Activated CD8-positive, alpha-beta memory T cell treated with anti-CD3 and anti-CD28 coated beads, Interleukin-2, amount 10 ng/mL, durations not matched to agents 7 days and 5 days (primary cell): ENCODE measurements around the gene ST3GAL5. TPM values are rescaled to one million over a fixed set of nuclear protein-coding genes. Genes with fewer than 3 reads are reported as not detected.
A peak's percentile ranks its signal among the peaks of the same experiment; 100 is the strongest.
"Not testable (repeated sequence)": the region's sequence is repeated elsewhere in the genome, so short reads cannot be mapped to it uniquely, and the experiment has no call there.

Source experiments
- ATAC-seq: fragments of 150-1000 bp; cut with Tn5 transposase; one replicate; pipeline ENCODE4 v1.10.0; 2021; ENCODE audit warnings: moderate library complexity
- CTCF ChIA-PET: fragments of 350-600 bp; sonication (Branson Sonifier 250); formaldehyde crosslinking; loops from one replicate; lab custom pipeline; 2021; ENCODE audit warnings: antibody characterized with exemption; lab: Charles Lee
- DNase-seq: peaks from one replicate; pipeline ENCODE4 v3.0.0-alpha.2; 2020
- H3K27ac Mint-ChIP-seq: one replicate; pipeline ENCODE4 v1.8.0; 2021; ENCODE audit warnings: mild to moderate bottlenecking, mixed read lengths
- H3K27me3 Mint-ChIP-seq: one replicate; pipeline ENCODE4 v1.8.0; 2021; ENCODE audit warnings: mixed read lengths
- H3K36me3 Mint-ChIP-seq: one replicate; pipeline ENCODE4 v1.8.0; 2021; ENCODE audit warnings: mild to moderate bottlenecking, mixed read lengths
- H3K4me1 Mint-ChIP-seq: one replicate; pipeline ENCODE4 v1.8.0; 2021; ENCODE audit warnings: mixed read lengths
- H3K4me3 Mint-ChIP-seq: one replicate; pipeline ENCODE4 v1.8.0; 2021; ENCODE audit warnings: mild to moderate bottlenecking, moderate library complexity, mixed read lengths
- H3K9me3 Mint-ChIP-seq: one replicate; pipeline ENCODE4 v1.8.0; 2022; ENCODE audit warnings: low read depth, mixed read lengths
- total RNA-seq, 2 experiments: library from RNA; stranded (reverse); gene quantifications; one replicate each; pipeline ENCODE4 v1.2.3, GENCODE V29; 2021

The ST3GAL5 gene
- 10 to 100 TPM; 73.9 to 74.0 TPM for total RNA-seq

GRCh38 chr2:85888684-85889626, at the start of gene ST3GAL5:
Gene ST3GAL5 (minus strand): TSS chr2:85888990. CDS start chr2:85888905, 85 bp downstream.
- H3K27ac Mint-ChIP-seq: peak within 1 kb of the TSS; percentile 86
- CTCF ChIA-PET: interaction anchor here (0.6 to 9.2 kb wide), 41 partner anchors 10 to 253 kb away, joined by 3 to 187 read pairs (median 4); no protein-coding TSS in a partner anchor
- peak within 1 kb of the TSS; percentile 82 for H3K4me3 Mint-ChIP-seq
- no peaks in the 10 kb centered on the region for H3K27me3 Mint-ChIP-seq
- peak; percentile 93 for DNase-seq
- ATAC-seq: peak; percentile 89
- peaks cover 24% of the 10 kb centered on the region for H3K36me3 Mint-ChIP-seq
- peaks cover 72% of the 10 kb centered on the region for H3K4me1 Mint-ChIP-seq
- H3K9me3 Mint-ChIP-seq: no peaks in the 10 kb centered on the region

- peaks cover 9% of the 10 kb centered on the region for H3K9me3 Mint-ChIP-seq
- H3K27ac Mint-ChIP-seq: no peak overlapping the region
- H3K36me3 Mint-ChIP-seq: peaks cover 21% of the 10 kb centered on the region
- ATAC-seq (no peak), DNase-seq (no peak)
- H3K27me3 Mint-ChIP-seq: peaks cover 6% of the 10 kb centered on the region
- no peak overlapping the region for H3K4me3 Mint-ChIP-seq
- peaks cover 17% of the 10 kb centered on the region for H3K4me1 Mint-ChIP-seq
- CTCF ChIA-PET: interaction anchor here (0.8 to 2.0 kb wide), 5 partner anchors 9 to 142 kb away, joined by 3 to 5 read pairs (median 3); no protein-coding TSS in a partner anchor
These were observed 49.7 kb upstream of the ST3GAL5 start for GRCh38 chr2:85938456-85938855.

- H3K4me3 Mint-ChIP-seq: no peak overlapping the region
- H3K27ac Mint-ChIP-seq: no peak overlapping the region
- H3K27me3 Mint-ChIP-seq: peaks cover 6% of the 10 kb centered on the region
- peaks cover 12% of the 10 kb centered on the region for H3K36me3 Mint-ChIP-seq
- H3K4me1 Mint-ChIP-seq: peaks cover 26% of the 10 kb centered on the region
- ATAC-seq: no peak
- H3K9me3 Mint-ChIP-seq: peaks cover 2% of the 10 kb centered on the region
- CTCF ChIA-PET: no interaction called here
- DNase-seq: no peak
These were observed 48.3 kb upstream of the ST3GAL5 start for GRCh38 chr2:85937069-85937439.

GRCh38 chr2:85936421-85937068, 47.8 kb upstream of the ST3GAL5 start:
- Mint-ChIP-seq H3K27ac (no peak overlapping the region), H3K4me3 (no peak overlapping the region), H3K9me3 (no peaks in the 10 kb centered on the region), H3K27me3 (peaks cover 6% of the 10 kb centered on the region), H3K36me3 (peaks cover 10% of the 10 kb centered on the region), H3K4me1 (peaks cover 29% of the 10 kb centered on the region)
- ATAC-seq (no peak), DNase-seq (no peak)
- CTCF ChIA-PET: interaction anchor here (1.4 kb wide), 1 partner anchor 16 kb away, joined by 4 read pairs; no protein-coding TSS in a partner anchor

GRCh38 chr2:85935746-85936208, 47.0 kb upstream of the ST3GAL5 start:
- DNase-seq: no peak
- Mint-ChIP-seq H3K27me3 (peaks cover 6% of the 10 kb centered on the region), H3K4me3 (no peak overlapping the region), H3K36me3 (peaks cover 6% of the 10 kb centered on the region), H3K27ac (no peak overlapping the region), H3K9me3 (no peaks in the 10 kb centered on the region), H3K4me1 (peaks cover 29% of the 10 kb centered on the region)
- CTCF ChIA-PET: interaction anchor here (1.4 kb wide), 1 partner anchor 15 kb away, joined by 4 read pairs; no protein-coding TSS in a partner anchor
- no peak for ATAC-seq

GRCh38 chr2:85935170-85935745, 46.5 kb upstream of the ST3GAL5 start:
- Mint-ChIP-seq H3K36me3 (peaks cover 6% of the 10 kb centered on the region), H3K27ac (no peak overlapping the region), H3K9me3 (no peaks in the 10 kb centered on the region), H3K27me3 (peaks cover 6% of the 10 kb centered on the region), H3K4me3 (no peak overlapping the region), H3K4me1 (peaks cover 29% of the 10 kb centered on the region)
- CTCF ChIA-PET: interaction anchor here (1.4 kb wide), 1 partner anchor 15 kb away, joined by 4 read pairs; no protein-coding TSS in a partner anchor
- no peak for ATAC-seq
- no peak for DNase-seq

- H3K4me3 Mint-ChIP-seq: no peak overlapping the region
- H3K4me1 Mint-ChIP-seq: peaks cover 28% of the 10 kb centered on the region
- H3K36me3 Mint-ChIP-seq: peaks cover 4% of the 10 kb centered on the region
- DNase-seq (no peak), ATAC-seq (peak; percentile 70)
- peaks cover 2% of the 10 kb centered on the region for H3K27me3 Mint-ChIP-seq
- H3K9me3 Mint-ChIP-seq: no peaks in the 10 kb centered on the region
- H3K27ac Mint-ChIP-seq: peak overlapping the region; percentile 0
- CTCF ChIA-PET: no interaction called here
These were observed 45.2 kb upstream of the ST3GAL5 start for GRCh38 chr2:85933753-85934594.

- not testable (repeated sequence) for DNase-seq, H3K36me3 Mint-ChIP-seq, H3K27ac Mint-ChIP-seq, H3K4me3 Mint-ChIP-seq, H3K27me3 Mint-ChIP-seq, ATAC-seq, H3K9me3 Mint-ChIP-seq
- CTCF ChIA-PET: interaction anchor here (1.0 to 1.2 kb wide), 3 partner anchors 28 to 147 kb away, joined by 3 to 4 read pairs (median 3); partner anchors contain the start of gene ST3GAL5
- H3K4me1 Mint-ChIP-seq: peaks cover 38% of the 10 kb centered on the region
These were observed 42.4 kb upstream of the ST3GAL5 start for GRCh38 chr2:85931151-85931550.

- Mint-ChIP-seq H3K4me1 (peaks cover 38% of the 10 kb centered on the region), H3K27me3 (peaks cover 2% of the 10 kb centered on the region), H3K27ac (no peak overlapping the region), H3K36me3 (peaks cover 5% of the 10 kb centered on the region), H3K9me3 (no peaks in the 10 kb centered on the region), H3K4me3 (no peak overlapping the region)
- CTCF ChIA-PET: interaction anchor here (1.0 to 1.2 kb wide), 2 partner anchors 29 to 150 kb away, joined by 3 to 4 read pairs; no protein-coding TSS in a partner anchor
- ATAC-seq: no peak
- DNase-seq: no peak
These were observed 41.6 kb upstream of the ST3GAL5 start for GRCh38 chr2:85930129-85931124.

- H3K4me1 Mint-ChIP-seq: peaks cover 44% of the 10 kb centered on the region
- no peaks in the 10 kb centered on the region for H3K27me3 Mint-ChIP-seq
- H3K4me3 Mint-ChIP-seq: no peak overlapping the region
- peaks cover 6% of the 10 kb centered on the region for H3K36me3 Mint-ChIP-seq
- DNase-seq (no peak), ATAC-seq (no peak)
- H3K9me3 Mint-ChIP-seq: no peaks in the 10 kb centered on the region
- no peak overlapping the region for H3K27ac Mint-ChIP-seq
- CTCF ChIA-PET: interaction anchor here (1.2 to 2.3 kb wide), 5 partner anchors 9 to 151 kb away, joined by 4 to 8 read pairs (median 4); partner anchors contain the start of gene ST3GAL5
These were observed 40.6 kb upstream of the ST3GAL5 start for GRCh38 chr2:85929096-85930050.
